ENCODE measurements around the gene ARHGAP19.

The ARHGAP19 gene

GRCh38 chr10:97196223-97197029 lies 96.0 kb downstream of the ARHGAP19 start:
- DNase-seq (ENCODE audit: low read depth in 2 of 2) = peak; percentile 47 to 48

GRCh38 chr10:97195706-97196222 lies 96.7 kb downstream of the ARHGAP19 start:
- no peak for DNase-seq (ENCODE audit: low read depth in 2 of 2)

- DNase-seq (ENCODE audit: low read depth in 2 of 2) = no peak
Observed at GRCh38 chr10:97192952-97193435, 99.4 kb downstream of the ARHGAP19 start.

- no peak for DNase-seq (ENCODE audit: low read depth in 2 of 2)
Observed at GRCh38 chr10:97190450-97190849, 102.0 kb downstream of the ARHGAP19 start.

- DNase-seq (ENCODE audit: low read depth in 2 of 2) = no peak
Observed at GRCh38 chr10:97188261-97188711, 104.2 kb downstream of the ARHGAP19 start.

GRCh38 chr10:97186911-97187310 lies 105.5 kb downstream of the ARHGAP19 start:
- DNase-seq (ENCODE audit: low read depth in 2 of 2) = no peak

- DNase-seq (ENCODE audit: low read depth in 2 of 2) = no peak
Observed at GRCh38 chr10:97185326-97186058, 106.9 kb downstream of the ARHGAP19 start, which contains the start of gene SLIT1. Gene SLIT1, minus strand, starts transcription at chr10:97185959. Its CDS starts 285 bp downstream, at chr10:97185674.

- no peak for DNase-seq (ENCODE audit: low read depth in 2 of 2)
Observed at GRCh38 chr10:97184971-97185325, 107.5 kb downstream of the ARHGAP19 start.

- no peak for DNase-seq (ENCODE audit: low read depth in 2 of 2)
Observed at GRCh38 chr10:97183314-97183713, 109.1 kb downstream of the ARHGAP19 start.

GRCh38 chr10:97182288-97182990 lies 110.0 kb downstream of the ARHGAP19 start:
- no peak for DNase-seq (ENCODE audit: low read depth in 2 of 2)

GRCh38 chr10:97180986-97181385 lies 111.5 kb downstream of the ARHGAP19 start:
- no peak for DNase-seq (ENCODE audit: low read depth in 2 of 2)

- DNase-seq (ENCODE audit: low read depth in 2 of 2) = no peak
Observed at GRCh38 chr10:97180363-97180755, 112.1 kb downstream of the ARHGAP19 start.

GRCh38 chr10:97179731-97180362 lies 112.6 kb downstream of the ARHGAP19 start:
- DNase-seq (ENCODE audit: low read depth in 2 of 2) = no peak

- no peak for DNase-seq (ENCODE audit: low read depth in 2 of 2)
Observed at GRCh38 chr10:97179311-97179710, 113.1 kb downstream of the ARHGAP19 start.

GRCh38 chr10:97178074-97178473 lies 114.4 kb downstream of the ARHGAP19 start:
- DNase-seq (ENCODE audit: low read depth in 2 of 2) = no peak

GRCh38 chr10:97176226-97176625 lies 116.2 kb downstream of the ARHGAP19 start:
- DNase-seq (ENCODE audit: low read depth in 2 of 2) = no peak

- no peak for DNase-seq (ENCODE audit: low read depth in 2 of 2)
Observed at GRCh38 chr10:97175586-97175985, 116.9 kb downstream of the ARHGAP19 start.

- DNase-seq (ENCODE audit: low read depth in 2 of 2) = no peak
Observed at GRCh38 chr10:97174941-97175340, 117.5 kb downstream of the ARHGAP19 start.

- DNase-seq (ENCODE audit: low read depth in 2 of 2) = no peak
Observed at GRCh38 chr10:97174276-97174775, 118.1 kb downstream of the ARHGAP19 start.

- no peak for DNase-seq (ENCODE audit: low read depth in 2 of 2)
Observed at GRCh38 chr10:97173036-97173435, 119.4 kb downstream of the ARHGAP19 start.

All from stimulated activated CD4-positive, alpha-beta T cell treated with anti-CD3 and anti-CD28 coated beads, Interleukin-4, amount 100 ng/mL, for 48 hours (primary cell).